Measurements from ENCODE around the gene VWA7. TPM values are rescaled to one million over a fixed set of nuclear protein-coding genes. Genes with fewer than 3 reads are reported as not detected.
A peak's percentile ranks its signal among the peaks of the same experiment; 100 is the strongest.

The VWA7 gene
- total RNA-seq, 1 donor from 2014 or later = 1.8 TPM

DNA sequence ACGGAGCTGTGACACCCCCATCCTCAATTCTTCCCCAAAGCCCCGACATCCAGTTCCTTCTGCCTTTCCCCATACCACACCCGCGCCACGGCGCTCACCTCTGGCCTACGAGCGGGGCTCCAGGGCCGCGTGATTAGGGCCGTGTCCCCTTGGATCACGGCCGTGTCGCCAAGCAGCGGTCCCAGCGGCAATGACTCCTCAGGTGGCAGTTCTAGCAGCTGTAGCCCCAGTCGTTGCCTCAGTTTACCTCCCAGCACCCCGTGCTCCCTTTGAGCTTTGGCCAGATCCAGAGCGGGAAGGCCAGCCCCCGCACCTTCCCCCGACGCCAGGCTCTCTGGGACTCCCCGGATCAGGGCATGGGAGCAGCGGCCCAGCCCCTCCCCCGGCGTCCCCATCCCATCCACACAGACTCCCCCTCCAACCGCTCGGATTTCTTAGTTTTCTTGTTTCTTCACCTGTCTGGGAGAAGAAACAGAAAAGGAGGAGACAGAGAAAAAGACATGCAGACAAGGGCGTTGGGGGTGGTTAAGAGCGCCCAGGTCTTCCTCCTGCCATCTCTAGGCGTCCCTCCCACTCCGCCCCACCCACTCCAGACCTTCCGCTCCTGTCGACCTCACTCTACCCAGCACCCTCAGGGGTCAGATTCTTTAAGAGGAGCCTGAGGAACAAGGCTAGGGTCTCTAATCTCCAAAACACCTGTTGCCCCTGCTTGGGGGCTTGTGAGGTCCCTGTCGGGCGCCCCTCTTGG, 48.2 kb downstream of the VWA7 start, which contains the start of gene DDAH2:
Gene DDAH2, minus strand, starts transcription at position 533 of the 748 bp plus-strand sequence. Its CDS starts 138 bp downstream, at position 395.
- TF ChIP-seq, protein P1, sequence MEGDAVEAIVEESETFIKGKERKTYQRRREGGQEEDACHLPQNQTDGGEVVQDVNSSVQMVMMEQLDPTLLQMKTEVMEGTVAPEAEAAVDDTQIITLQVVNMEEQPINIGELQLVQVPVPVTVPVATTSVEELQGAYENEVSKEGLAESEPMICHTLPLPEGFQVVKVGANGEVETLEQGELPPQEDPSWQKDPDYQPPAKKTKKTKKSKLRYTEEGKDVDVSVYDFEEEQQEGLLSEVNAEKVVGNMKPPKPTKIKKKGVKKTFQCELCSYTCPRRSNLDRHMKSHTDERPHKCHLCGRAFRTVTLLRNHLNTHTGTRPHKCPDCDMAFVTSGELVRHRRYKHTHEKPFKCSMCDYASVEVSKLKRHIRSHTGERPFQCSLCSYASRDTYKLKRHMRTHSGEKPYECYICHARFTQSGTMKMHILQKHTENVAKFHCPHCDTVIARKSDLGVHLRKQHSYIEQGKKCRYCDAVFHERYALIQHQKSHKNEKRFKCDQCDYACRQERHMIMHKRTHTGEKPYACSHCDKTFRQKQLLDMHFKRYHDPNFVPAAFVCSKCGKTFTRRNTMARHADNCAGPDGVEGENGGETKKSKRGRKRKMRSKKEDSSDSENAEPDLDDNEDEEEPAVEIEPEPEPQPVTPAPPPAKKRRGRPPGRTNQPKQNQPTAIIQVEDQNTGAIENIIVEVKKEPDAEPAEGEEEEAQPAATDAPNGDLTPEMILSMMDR (IDR thresholded peaks at IDR 0.05; ENCODE audit: unreplicated experiment) = no peak
- Mint-ChIP-seq H3K4me1 (peaks cover 22% of the 10 kb centered on the region), H3K36me3 (peaks cover 49% of the 10 kb centered on the region), H3K27ac (peak within 1 kb of the TSS; percentile 98), H3K4me3 (peak within 1 kb of the TSS; percentile 100), H3K9me3 (no peaks in the 10 kb centered on the region), H3K27me3 (ENCODE audit: low read depth) (no peaks in the 10 kb centered on the region)
- DNase-seq (ENCODE audit: low spot score in 2 of 2, unreplicated experiment in 2 of 2) = no peak

DNA sequence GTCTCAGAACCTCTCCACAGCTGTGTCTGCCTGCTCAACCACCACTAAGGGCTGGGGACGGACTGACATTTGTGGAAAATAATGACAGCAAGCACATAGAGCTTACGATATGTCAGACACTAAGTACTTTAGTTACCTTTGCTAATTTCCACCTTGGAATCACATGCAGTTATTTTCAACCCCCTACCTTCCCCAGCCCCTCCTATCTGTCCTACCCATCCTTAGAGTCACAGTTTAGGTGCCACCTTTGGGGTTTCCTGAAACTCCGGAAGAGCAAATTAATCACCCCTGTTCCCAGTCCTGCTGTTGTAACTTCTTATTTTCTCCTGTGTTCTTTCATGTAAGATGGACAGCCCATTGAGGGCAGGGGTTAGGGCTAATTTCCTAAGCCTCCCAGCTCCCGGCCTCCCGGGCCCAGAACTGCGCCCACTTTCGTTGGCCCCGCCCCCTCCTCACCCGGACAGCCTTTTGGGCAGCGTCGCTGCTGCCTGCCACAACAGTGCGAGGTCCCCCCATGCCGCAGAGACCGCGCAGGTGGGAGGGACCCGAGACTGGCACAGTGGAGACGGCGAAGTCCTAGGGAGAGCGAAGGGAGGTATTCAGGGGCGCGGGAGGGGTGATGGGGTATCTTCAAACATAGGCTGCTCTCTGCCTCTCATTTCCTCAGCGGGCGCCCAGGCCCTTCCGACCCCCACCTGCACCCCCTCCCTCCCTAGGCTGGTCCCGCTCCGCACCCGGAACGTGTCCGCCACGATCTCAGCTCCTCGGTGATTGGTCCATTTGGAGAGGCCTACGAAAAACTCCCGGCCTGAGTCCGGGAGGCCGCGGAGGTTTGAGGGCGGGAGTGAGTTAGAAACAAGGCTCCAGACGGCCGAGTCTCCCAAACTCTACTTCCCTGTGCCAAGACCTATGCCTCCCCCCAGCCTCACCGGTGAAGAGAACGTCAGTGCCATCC, 49.1 kb downstream of the VWA7 start:
- Mint-ChIP-seq H3K27ac (no peak overlapping the region), H3K27me3 (ENCODE audit: low read depth) (no peaks in the 10 kb centered on the region), H3K4me1 (peaks cover 22% of the 10 kb centered on the region), H3K4me3 (peak overlapping the region; percentile 100), H3K36me3 (peaks cover 40% of the 10 kb centered on the region), H3K9me3 (no peaks in the 10 kb centered on the region)
- no peak for DNase-seq (ENCODE audit: low spot score in 2 of 2, unreplicated experiment in 2 of 2)
- TF ChIP-seq, protein P1 (IDR thresholded peaks at IDR 0.05; ENCODE audit: unreplicated experiment) = no peak

DNA sequence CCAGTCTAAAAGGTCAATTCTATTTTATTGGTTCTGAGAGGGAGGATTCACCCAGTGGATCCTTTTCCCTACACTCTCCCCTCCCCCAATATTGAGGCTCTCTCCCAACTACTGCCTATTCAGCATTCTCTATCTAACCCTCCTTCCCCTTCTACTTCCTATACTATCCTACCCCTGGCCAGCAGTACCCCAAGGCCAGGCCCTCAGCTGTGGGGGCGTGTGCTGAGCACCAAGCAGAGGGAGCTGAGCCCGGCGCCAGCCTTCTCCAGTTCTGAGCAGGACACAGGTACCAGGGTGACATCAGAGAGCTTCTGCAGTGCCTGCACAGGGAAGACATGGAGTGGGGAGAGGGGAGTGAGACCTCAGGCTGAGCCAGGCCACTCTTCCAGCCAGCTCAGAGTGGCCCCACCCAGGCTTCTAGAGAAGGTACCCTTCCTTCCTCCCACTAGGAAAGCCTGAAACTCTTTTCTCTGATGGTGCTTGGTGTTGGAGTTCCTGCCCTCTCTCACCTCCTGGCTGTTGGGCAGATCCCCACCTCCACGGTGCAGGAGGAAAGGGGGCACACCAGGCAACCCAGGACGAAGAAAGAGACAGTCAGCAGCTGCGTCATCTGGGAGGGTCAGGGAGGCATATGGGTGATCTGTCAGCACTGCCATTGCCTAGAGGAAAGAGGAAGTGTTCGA, 50.0 kb downstream of the VWA7 start:
- peaks cover 41% of the 10 kb centered on the region for H3K36me3 Mint-ChIP-seq
- H3K4me3 Mint-ChIP-seq = peak overlapping the region; percentile 100

DNA sequence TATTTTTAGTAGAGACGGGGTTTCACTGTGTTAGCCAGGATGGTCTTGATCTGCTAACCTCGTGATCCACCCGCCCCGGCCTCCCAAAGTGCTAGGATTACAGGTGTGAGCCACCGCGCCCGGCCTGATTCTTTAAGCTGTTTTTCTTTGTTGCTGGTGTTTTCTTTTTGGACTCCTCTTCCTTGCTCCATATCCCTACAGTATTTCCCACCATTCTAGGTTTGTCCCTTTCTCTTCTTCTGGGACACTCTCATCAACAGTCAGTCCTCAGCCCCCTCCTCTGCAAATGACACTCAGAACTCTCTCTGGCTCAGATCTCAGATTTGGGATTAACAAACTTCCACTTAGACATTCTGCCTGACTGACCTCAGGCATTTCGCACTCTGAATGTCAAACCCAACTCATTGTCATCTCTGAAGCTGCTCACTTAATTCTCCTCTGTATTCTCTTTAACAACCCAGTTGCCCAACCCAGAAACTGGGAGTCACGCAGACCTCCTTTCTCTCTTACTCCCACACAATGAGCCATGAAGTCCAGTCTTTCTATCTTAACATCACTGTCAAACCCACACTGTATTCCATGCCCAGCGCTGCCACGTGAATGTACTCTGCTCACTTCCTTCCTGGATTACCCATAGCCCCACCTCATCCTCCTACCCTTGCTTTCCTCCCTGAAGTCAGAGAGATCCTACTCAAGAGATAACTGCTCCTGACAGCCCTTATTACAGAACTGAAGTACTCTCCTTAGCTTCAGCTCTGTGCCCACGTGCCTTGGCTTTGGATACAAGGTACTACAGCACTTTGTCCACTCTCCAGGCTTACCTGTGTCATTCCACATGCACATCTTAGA, 51.4 kb downstream of the VWA7 start:
- Mint-ChIP-seq H3K27ac (peak overlapping the region; percentile 3), H3K4me3 (no peak overlapping the region), H3K36me3 (peaks cover 33% of the 10 kb centered on the region), H3K27me3 (ENCODE audit: low read depth) (no peaks in the 10 kb centered on the region), H3K9me3 (no peaks in the 10 kb centered on the region), H3K4me1 (peaks cover 21% of the 10 kb centered on the region)
- TF ChIP-seq, protein P1 (IDR thresholded peaks at IDR 0.05; ENCODE audit: unreplicated experiment) = no peak
- no peak for DNase-seq (ENCODE audit: low spot score in 2 of 2, unreplicated experiment in 2 of 2)

More for the DNA sequence above, 50.0 kb downstream of the VWA7 start:
- Mint-ChIP-seq H3K9me3 (no peaks in the 10 kb centered on the region), H3K27ac (no peak overlapping the region), H3K4me1 (peaks cover 22% of the 10 kb centered on the region), H3K27me3 (ENCODE audit: low read depth) (no peaks in the 10 kb centered on the region)
- TF ChIP-seq, protein P1 (IDR thresholded peaks at IDR 0.05; ENCODE audit: unreplicated experiment) = no peak
- no peak for DNase-seq (ENCODE audit: low spot score in 2 of 2, unreplicated experiment in 2 of 2)
